PC-3 (cell line): ENCODE results near the gene SIPA1L3.

ENCODE experiments used
- EZH2 ChIP-seq: fragments of 300-600 bp; sonication (generic); IDR thresholded peaks from one replicate; pipeline ENCODE4 v1.6.1; 2017; ENCODE audit warnings: antibody characterized with exemption, mild to moderate bottlenecking, low read length; ENCODE audit not compliant: unreplicated experiment
- EZH2phosphoT487 ChIP-seq: fragments of 300-600 bp; sonication (generic); IDR thresholded peaks from 2 replicates; pipeline ENCODE4 v1.6.1; 2018; ENCODE audit warnings: mild to moderate bottlenecking, antibody characterized with exemption, low read length, borderline replicate concordance
- TF ChIP-seq, protein P1 (sequence below): fragments of 300-600 bp; sonication (generic); conservative IDR thresholded peaks from 2 replicates; pipeline ENCODE4 v1.5.1; 2017; ENCODE audit warnings: antibody characterized with exemption, low read depth, mild to moderate bottlenecking, low read length

DNA sequence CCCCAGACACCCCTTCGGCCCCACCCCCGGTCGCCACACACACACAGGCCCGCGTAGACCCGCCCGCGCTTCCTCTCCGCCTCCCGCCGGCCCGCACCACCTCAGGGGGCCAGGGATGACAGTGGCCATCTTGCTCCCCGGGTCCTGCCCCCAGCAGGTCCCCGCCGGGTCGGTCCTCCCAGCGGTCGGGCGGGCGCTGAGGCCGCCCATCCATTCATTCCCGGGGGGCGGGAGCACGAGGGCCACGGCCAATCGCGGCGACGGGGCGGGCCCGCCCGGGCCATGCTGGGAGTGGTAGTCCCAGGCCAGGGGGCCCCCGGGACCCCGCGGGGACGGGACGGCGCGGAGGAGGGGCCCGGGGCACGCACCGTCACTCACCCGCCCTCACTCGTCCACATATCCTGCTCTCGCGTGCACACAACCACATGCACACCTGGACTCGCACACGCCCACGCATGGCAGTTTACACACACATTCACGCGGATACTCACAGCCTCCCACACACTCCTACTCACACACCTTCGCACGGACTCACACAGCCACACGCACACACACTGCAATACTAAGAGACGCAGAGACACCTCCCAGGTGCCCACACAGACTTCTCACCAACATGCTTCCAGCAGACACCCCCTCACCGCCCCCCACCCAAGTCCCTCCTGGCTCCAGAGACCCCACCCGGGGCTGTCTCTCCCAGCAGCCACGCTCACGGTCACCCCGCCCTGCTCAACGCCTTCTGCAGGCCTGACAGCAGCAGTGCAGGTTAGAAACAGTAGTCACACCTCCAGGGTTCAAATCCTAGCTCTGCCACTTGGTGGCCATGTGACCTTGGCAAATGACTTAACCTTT lies 317.2 kb downstream of the SIPA1L3 start, which contains the start of gene DPF1:
- TF ChIP-seq EZH2 = no peak
- TF ChIP-seq, protein P1, sequence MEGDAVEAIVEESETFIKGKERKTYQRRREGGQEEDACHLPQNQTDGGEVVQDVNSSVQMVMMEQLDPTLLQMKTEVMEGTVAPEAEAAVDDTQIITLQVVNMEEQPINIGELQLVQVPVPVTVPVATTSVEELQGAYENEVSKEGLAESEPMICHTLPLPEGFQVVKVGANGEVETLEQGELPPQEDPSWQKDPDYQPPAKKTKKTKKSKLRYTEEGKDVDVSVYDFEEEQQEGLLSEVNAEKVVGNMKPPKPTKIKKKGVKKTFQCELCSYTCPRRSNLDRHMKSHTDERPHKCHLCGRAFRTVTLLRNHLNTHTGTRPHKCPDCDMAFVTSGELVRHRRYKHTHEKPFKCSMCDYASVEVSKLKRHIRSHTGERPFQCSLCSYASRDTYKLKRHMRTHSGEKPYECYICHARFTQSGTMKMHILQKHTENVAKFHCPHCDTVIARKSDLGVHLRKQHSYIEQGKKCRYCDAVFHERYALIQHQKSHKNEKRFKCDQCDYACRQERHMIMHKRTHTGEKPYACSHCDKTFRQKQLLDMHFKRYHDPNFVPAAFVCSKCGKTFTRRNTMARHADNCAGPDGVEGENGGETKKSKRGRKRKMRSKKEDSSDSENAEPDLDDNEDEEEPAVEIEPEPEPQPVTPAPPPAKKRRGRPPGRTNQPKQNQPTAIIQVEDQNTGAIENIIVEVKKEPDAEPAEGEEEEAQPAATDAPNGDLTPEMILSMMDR = peak; percentile 41; the same call in 1 of the 2 replicates
- TF ChIP-seq EZH2phosphoT487 = no peak
